Stimulated activated CD4-positive, alpha-beta T cell treated with anti-CD3 and anti-CD28 coated beads, Interleukin-4, amount 100 ng/mL, for 4 hours (primary cell): Measurements from ENCODE around the gene NEAT1.
A peak's percentile ranks its signal among the peaks of the same experiment; 100 is the strongest.
"Not testable (repeated sequence)": the region's sequence is repeated elsewhere in the genome, so short reads cannot be mapped to it uniquely, and the experiment has no call there.

Source experiments
- DNase-seq, 2 experiments: peaks; one replicate each; pipeline ENCODE4 v3.0.0-alpha.2; 2020

NEAT1 gene

GRCh38 chr11:65454311-65454695, 31.7 kb downstream of the NEAT1 start:
- DNase-seq = no peak

GRCh38 chr11:65454696-65455456, 32.3 kb downstream of the NEAT1 start:
- peak; percentile 74 to 79 for DNase-seq

- no peak for DNase-seq
Measured at GRCh38 chr11:65456418-65456817, 33.8 kb downstream of the NEAT1 start.

GRCh38 chr11:65459552-65459951, 37.0 kb downstream of the NEAT1 start:
- no peak for DNase-seq

GRCh38 chr11:65465471-65465870, 42.9 kb downstream of the NEAT1 start:
- not testable (repeated sequence) for DNase-seq

GRCh38 chr11:65467306-65467705, 44.7 kb downstream of the NEAT1 start:
- not testable (repeated sequence) for DNase-seq

- peak in 1 of 2 experiments; percentile 23 for DNase-seq
Measured at GRCh38 chr11:65468874-65469333, 46.3 kb downstream of the NEAT1 start.

GRCh38 chr11:65470433-65471049, 47.9 kb downstream of the NEAT1 start:
- DNase-seq = no peak

- DNase-seq = no peak
Measured at GRCh38 chr11:65471447-65471891, 48.9 kb downstream of the NEAT1 start.

GRCh38 chr11:65472588-65473277, 50.1 kb downstream of the NEAT1 start:
- not testable (repeated sequence) for DNase-seq

- no peak for DNase-seq
Measured at GRCh38 chr11:65473278-65473860, 50.8 kb downstream of the NEAT1 start.

- no peak for DNase-seq
Measured at GRCh38 chr11:65474864-65475263, 52.3 kb downstream of the NEAT1 start.

GRCh38 chr11:65476632-65477148, 54.1 kb downstream of the NEAT1 start:
- DNase-seq = no peak

GRCh38 chr11:65477149-65477965, 54.8 kb downstream of the NEAT1 start:
- DNase-seq = peak; percentile 91 to 92

GRCh38 chr11:65478388-65479183, 56.0 kb downstream of the NEAT1 start:
- no peak for DNase-seq

GRCh38 chr11:65479184-65480145, 56.9 kb downstream of the NEAT1 start:
- no peak for DNase-seq

GRCh38 chr11:65482306-65482850, 59.8 kb downstream of the NEAT1 start:
- no peak for DNase-seq

GRCh38 chr11:65485920-65486219, 63.3 kb downstream of the NEAT1 start:
- DNase-seq = no peak

GRCh38 chr11:65486570-65487466, 64.2 kb downstream of the NEAT1 start:
- DNase-seq = no peak
